Lower lobe of right lung (tissue), 2 donors: ENCODE measurements around the gene AKAP6. TPM values are rescaled to one million over a fixed set of nuclear protein-coding genes. Genes with fewer than 3 reads are reported as not detected.
A peak's percentile ranks its signal among the peaks of the same experiment; 100 is the strongest.

Source experiments
- ATAC-seq, 2 donors: fragments of 200-7000 bp; cut with Tn5 transposase; one replicate each; pipeline ENCODE4 v1.9.1; 2020 to 2022; ENCODE audit warnings: mild to moderate bottlenecking in 2 of 2, moderate library complexity in 2 of 2
- DNase-seq: peaks from one replicate; pipeline ENCODE4 v3.0.0-alpha.2; 2020
- H3K27ac ChIP-seq: fragments of 200-600 bp; one replicate; pipeline ENCODE4 v1.8.0; 2022
- H3K27me3 ChIP-seq: fragments of 200-600 bp; one replicate; pipeline ENCODE4 v1.8.0; 2022; ENCODE audit warnings: low read depth
- H3K36me3 ChIP-seq: fragments of 200-600 bp; one replicate; pipeline ENCODE4 v1.8.0; 2022; ENCODE audit warnings: mild to moderate bottlenecking
- H3K4me1 ChIP-seq: fragments of 200-600 bp; one replicate; pipeline ENCODE4 v1.8.0; 2022
- H3K4me3 ChIP-seq: fragments of 200-600 bp; one replicate; pipeline ENCODE4 v1.8.0; 2022; ENCODE audit warnings: mild to moderate bottlenecking
- H3K9me3 ChIP-seq: fragments of 200-600 bp; one replicate; pipeline ENCODE4 v1.8.0; 2022
- CTCF ChIP-seq: fragments of 200-600 bp; IDR thresholded peaks from one replicate; pipeline ENCODE4 v1.8.0; 2022; ENCODE audit warnings: antibody characterized with exemption, mild to moderate bottlenecking
- intact Hi-C: fragments of 100-400 bp; cut with DNase I; formaldehyde crosslinking; loops from one replicate; pipeline ENCODE4 v1.11.0; 2022
- total RNA-seq: library from RNA; stranded (reverse); fragmentation: NEBNext Ultra II Directional; extraction: Animal tissue kit (Norgen Biotek cat#: 25700); gene quantifications from one replicate; pipeline ENCODE4 v1.2.1, GENCODE V29; 2021
- donor health status: DM: no; HTN: yes; CAD: no; lungs with severe emphysema.

AKAP6 gene
- total RNA-seq, 1 donor from 2014 or later = 8.6 TPM

GRCh38 chr14:32510815-32511214 lies 181.7 kb downstream of the AKAP6 start:
- ATAC-seq (no peak), DNase-seq (no peak)
- TF ChIP-seq CTCF = no peak
- Histone ChIP-seq H3K4me1 (no peaks in the 10 kb centered on the region), H3K9me3 (no peaks in the 10 kb centered on the region), H3K27ac (no peak overlapping the region), H3K27me3 (no peaks in the 10 kb centered on the region), H3K4me3 (no peak overlapping the region), H3K36me3 (no peaks in the 10 kb centered on the region)
- intact Hi-C loops = no loop called here

GRCh38 chr14:32512348-32512747 lies 183.2 kb downstream of the AKAP6 start:
- intact Hi-C loops = no loop called here
- no peak for DNase-seq
- Histone ChIP-seq H3K36me3 (no peaks in the 10 kb centered on the region), H3K4me1 (no peaks in the 10 kb centered on the region), H3K4me3 (no peak overlapping the region), H3K27me3 (no peaks in the 10 kb centered on the region), H3K9me3 (no peaks in the 10 kb centered on the region), H3K27ac (no peak overlapping the region)
- ATAC-seq = no peak
- TF ChIP-seq CTCF = no peak

- intact Hi-C loops = no loop called here
- H3K27ac ChIP-seq = no peak overlapping the region
- TF ChIP-seq CTCF = no peak
- H3K36me3 ChIP-seq = no peaks in the 10 kb centered on the region
- DNase-seq (no peak), ATAC-seq (no peak)
- H3K9me3 ChIP-seq = no peaks in the 10 kb centered on the region
- H3K4me1 ChIP-seq = no peaks in the 10 kb centered on the region
- no peak overlapping the region for H3K4me3 ChIP-seq
- H3K27me3 ChIP-seq = no peaks in the 10 kb centered on the region
Observed at GRCh38 chr14:32512813-32513212, 183.7 kb downstream of the AKAP6 start.

GRCh38 chr14:32513571-32514009 lies 184.5 kb downstream of the AKAP6 start:
- peak; percentile 37 for TF ChIP-seq CTCF
- intact Hi-C loops = no loop called here
- Histone ChIP-seq H3K27me3 (no peaks in the 10 kb centered on the region), H3K4me3 (no peak overlapping the region), H3K9me3 (no peaks in the 10 kb centered on the region), H3K4me1 (no peaks in the 10 kb centered on the region), H3K36me3 (no peaks in the 10 kb centered on the region), H3K27ac (no peak overlapping the region)
- no peak for ATAC-seq
- no peak for DNase-seq

GRCh38 chr14:32514236-32514635 lies 185.1 kb downstream of the AKAP6 start:
- H3K27ac ChIP-seq = no peak overlapping the region
- ATAC-seq = no peak
- no peaks in the 10 kb centered on the region for H3K36me3 ChIP-seq
- H3K27me3 ChIP-seq = no peaks in the 10 kb centered on the region
- H3K4me3 ChIP-seq = no peak overlapping the region
- H3K4me1 ChIP-seq = no peaks in the 10 kb centered on the region
- no peak for DNase-seq
- intact Hi-C loops = no loop called here
- H3K9me3 ChIP-seq = no peaks in the 10 kb centered on the region
- TF ChIP-seq CTCF = no peak

- no peaks in the 10 kb centered on the region for H3K9me3 ChIP-seq
- H3K27ac ChIP-seq = no peak overlapping the region
- no peaks in the 10 kb centered on the region for H3K4me1 ChIP-seq
- no peak for DNase-seq
- intact Hi-C loops = no loop called here
- H3K36me3 ChIP-seq = no peaks in the 10 kb centered on the region
- TF ChIP-seq CTCF = no peak
- H3K4me3 ChIP-seq = no peak overlapping the region
- no peaks in the 10 kb centered on the region for H3K27me3 ChIP-seq
- no peak for ATAC-seq
Observed at GRCh38 chr14:32514681-32515080, 185.6 kb downstream of the AKAP6 start.
